Stimulated activated CD4-positive, alpha-beta T cell treated with anti-CD3 and anti-CD28 coated beads, Interleukin-12 subunit alpha, Interleukin-12 subunit beta, amount 100 ng/mL, for 24 hours (primary cell): Measurements from ENCODE around the gene CCDC184.

Experiments used
- DNase-seq, 2 experiments: peaks; one replicate each; pipeline ENCODE4 v3.0.0-alpha.2; 2020; ENCODE audit warnings: low read depth in 2 of 2

The CCDC184 gene

GRCh38 chr12:48179466-48179865 lies 4.0 kb upstream of the CCDC184 start:
- no peak for DNase-seq

DNA sequence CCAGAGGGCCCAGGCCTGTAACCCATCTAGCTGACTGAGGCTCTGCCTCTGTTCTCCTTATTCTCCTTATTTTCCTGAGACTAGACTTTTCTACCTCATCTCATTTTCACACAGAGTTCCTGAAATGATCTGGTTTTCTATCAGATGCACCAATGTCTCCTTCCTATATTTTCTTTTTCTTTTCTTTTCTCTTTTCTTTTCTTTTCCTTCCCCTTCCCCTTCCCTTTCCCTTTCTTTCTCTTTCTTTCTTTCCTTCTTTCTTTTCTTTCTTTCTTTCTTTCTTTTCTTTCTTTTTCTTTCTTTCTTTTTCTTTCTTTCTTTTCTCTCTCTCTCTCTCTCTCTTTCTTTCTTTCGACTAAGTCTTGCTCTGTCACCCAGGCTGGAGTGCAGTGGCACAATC lies 3.0 kb upstream of the CCDC184 start:
- DNase-seq, result no peak

DNA sequence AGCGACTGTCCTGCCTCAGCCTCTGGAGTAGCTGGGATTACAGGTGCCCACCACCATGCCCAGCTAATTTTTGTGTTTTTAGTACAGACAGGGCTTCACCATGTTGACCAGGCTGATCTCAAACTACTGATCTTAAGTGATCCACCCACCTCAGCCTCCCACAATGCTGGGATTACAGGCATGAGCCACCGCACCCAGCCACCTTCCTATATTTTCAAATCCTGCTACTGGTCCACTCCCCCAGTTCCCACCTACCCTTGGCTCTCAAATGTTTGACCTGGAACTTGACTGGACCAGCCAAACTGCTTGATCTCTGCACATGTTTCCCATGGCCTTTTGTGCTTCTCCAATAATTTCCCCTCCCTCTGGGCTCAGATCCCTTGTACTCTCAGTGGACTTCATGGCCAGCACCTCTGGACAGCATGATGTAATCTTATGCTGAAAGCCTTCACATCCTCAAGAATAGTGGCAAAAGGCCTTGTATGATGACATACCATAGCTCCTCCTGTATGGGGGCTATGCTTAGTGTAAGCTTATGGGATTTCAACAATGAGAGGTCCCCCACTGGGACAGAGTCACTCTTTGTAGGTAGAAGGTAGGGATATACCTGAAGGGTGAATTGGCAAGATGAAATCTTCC lies 2.5 kb upstream of the CCDC184 start:
- DNase-seq, result no peak

GRCh38 chr12:48182631-48183030 lies 813 bp upstream of the CCDC184 start:
- DNase-seq, result no peak

GRCh38 chr12:48183876-48184548 lies 568 bp downstream of the CCDC184 start:
- DNase-seq, result no peak

GRCh38 chr12:48184549-48184922 lies 1.1 kb downstream of the CCDC184 start:
- no peak for DNase-seq

GRCh38 chr12:48185181-48185919 lies 1.9 kb downstream of the CCDC184 start:
- no peak for DNase-seq

GRCh38 chr12:48187916-48188695 lies 4.7 kb downstream of the CCDC184 start:
- DNase-seq, result no peak

DNA sequence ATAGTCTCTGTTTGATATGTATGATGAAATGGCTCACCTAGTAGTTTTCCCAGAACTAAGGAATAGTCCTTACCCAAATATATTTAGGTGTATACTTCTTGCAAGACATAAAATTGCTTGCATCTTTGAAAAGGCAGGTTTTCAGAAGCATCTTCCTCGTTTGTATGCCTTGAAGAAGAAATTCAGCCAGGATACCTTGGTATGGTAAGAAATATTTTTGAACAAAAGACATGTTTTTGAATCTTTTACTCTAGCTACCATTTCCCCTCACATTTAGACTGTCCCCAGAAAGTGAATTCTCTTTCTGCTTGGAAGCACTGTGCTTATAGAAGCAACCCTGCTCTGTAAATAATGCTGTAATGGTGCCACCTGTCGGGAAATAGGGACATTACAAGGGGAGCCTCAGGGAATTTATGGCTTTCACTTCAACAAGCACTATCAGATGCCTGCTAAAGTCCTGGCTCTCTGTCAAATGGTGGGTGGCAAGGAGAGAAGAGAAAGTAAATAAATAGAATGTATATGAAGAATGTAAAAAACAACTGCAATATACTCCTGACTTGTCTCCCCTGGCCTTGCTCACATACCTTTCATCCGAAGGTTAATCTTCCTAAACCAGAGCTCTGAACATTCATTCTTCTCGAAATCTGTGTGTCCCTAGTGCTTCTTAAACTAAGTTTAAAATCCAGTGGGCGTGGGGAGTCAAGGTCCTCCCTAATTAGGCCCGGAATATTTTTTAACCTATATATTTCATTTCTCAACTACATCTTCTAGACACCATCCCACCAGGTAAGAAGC lies 6.1 kb downstream of the CCDC184 start:
- DNase-seq, result peak; percentile 39 to 69

- no peak for DNase-seq
Observed at GRCh38 chr12:48191096-48191495, 7.7 kb downstream of the CCDC184 start.

- DNase-seq, result no peak
Observed at GRCh38 chr12:48192861-48193260, 9.4 kb downstream of the CCDC184 start.

DNA sequence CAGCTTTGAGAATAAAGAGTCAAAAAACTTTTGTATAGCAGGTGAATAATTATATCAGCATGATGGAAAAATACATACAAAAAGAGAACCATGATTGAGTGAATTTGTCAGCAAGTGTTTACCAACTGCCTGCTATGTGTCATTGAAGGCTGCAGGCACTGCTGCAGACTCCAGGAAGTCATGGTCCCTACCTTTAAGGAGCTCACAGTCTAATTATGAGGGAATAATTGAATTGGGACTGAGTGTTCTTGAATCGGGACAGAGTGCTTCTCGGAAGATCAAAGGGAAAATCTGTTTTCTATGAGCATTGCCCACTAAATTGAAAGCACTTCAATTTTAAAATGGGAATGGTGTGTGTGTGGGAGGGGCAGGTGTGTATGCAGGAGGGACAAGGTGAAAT lies 10.2 kb downstream of the CCDC184 start:
- DNase-seq, result no peak

GRCh38 chr12:48194799-48195201 lies 11.4 kb downstream of the CCDC184 start:
- DNase-seq, result no peak

- DNase-seq, result no peak
Observed at GRCh38 chr12:48197549-48197970, 14.1 kb downstream of the CCDC184 start.

DNA sequence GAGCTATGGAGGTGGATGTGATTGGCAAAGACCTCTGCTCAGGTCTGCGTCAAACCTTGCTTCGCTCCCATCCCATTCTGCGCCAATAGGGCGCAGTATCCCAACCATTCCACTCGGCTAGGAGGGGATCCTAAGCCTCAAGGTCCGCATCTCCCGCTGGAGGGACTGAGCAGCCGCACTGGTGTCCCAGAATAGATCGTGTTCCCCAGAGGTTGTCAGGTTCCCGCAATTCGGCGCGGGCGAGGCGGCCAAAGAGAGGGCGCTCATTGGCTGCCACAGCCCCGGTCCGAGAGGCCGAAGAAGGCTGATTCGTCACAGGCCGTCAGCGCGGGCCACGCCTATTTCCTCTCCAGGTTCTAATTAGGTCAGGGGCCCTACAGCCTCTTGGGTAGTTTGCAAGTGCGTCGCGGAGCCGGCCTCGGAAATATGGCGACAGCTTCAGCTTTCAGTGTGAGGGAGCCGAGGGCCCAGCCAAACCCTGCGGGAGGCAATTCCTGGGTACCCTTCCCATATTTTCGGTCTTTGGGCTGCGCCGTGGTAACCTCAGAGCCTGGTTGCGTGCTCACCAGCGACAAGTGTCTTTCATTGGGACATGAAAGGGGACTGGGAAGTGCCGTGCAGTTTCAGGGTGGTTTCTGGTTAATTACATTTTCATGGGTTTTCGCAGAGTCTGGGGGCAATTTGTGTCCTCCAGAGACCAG lies 14.7 kb downstream of the CCDC184 start:
- peak; percentile 84 to 92 for DNase-seq

DNA sequence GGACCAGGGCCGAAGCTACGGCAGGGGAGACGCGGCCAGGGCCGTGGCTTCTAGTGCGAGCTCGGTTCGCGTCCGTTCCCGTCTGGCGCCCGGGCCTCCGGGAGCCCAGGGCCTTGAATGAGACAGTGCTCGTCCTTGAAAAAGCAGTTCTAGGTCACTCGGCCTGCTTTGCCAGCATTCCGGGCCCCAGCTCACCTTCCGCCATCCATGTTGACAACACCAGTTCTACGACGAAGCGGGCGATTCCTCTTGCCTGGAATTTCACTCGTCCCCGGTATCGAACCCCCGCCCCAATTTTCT lies 15.2 kb downstream of the CCDC184 start:
- DNase-seq, result peak in 1 of 2 experiments; percentile 11

DNA sequence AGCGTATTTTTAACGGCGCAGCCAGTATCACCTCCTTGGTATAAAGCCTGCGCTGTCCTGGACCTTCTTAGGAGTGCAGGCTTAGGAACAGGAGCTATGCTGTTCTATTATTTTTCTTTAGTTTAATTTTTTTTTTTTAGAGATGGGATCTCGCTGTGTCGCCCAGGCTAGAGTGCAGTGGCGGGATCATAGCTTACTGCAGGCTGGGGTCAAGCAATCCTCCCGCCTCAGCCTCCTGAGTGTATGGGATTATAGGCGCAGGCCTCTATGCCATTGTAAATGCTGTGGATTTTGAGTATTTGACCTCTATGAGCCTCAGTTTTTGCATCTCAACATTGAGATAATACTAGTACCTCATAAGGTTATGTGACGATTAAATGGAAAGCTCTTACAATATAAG lies 15.5 kb downstream of the CCDC184 start:
- DNase-seq, result no peak

DNA sequence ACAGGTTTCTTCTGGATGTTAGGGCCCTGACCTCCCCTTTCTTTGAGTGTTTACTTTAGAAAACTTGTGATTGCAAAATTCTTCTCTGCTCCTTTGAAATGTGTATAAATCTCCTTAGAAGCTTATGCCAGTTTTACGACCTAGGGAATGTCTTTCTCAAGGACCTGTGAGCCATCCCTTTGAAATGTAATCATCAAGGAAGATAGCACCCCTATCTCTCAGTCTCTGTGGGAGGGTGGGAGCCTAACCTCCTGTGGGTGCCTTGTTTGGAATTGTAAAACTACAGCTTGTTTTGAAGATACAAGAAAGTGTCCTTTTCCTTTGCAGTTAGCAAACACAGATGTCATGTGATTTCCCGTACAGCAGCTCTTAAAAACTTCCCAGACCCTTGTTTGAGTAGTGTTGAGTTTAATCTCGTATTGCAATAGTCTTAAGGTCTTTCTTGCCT lies 16.4 kb downstream of the CCDC184 start:
- no peak for DNase-seq

GRCh38 chr12:48201091-48201490 lies 17.6 kb downstream of the CCDC184 start:
- no peak for DNase-seq

GRCh38 chr12:48201516-48201915 lies 18.1 kb downstream of the CCDC184 start:
- DNase-seq, result no peak

- no peak for DNase-seq
Observed at GRCh38 chr12:48202766-48203165, 19.3 kb downstream of the CCDC184 start.
